GM12864 (cell line): ENCODE measurements around the gene IER2.

Experiments
- DNase-seq: peaks from one replicate; pipeline ENCODE4 v3.0.0-alpha.2; 2011; ENCODE audit warnings: low read depth
- H3K4me3 ChIP-seq: 2 replicates; pipeline ENCODE4 v1.5.1; 2011; ENCODE audit warnings: mild to moderate bottlenecking, low read depth, low read length, control low read depth
- CTCF ChIP-seq: IDR thresholded peaks from 2 replicates; pipeline ENCODE4 v1.5.1; 2011; ENCODE audit warnings: low read depth, mild to moderate bottlenecking, moderate library complexity, low read length, control low read depth, inconsistent platforms; ENCODE audit errors: missing control alignments

IER2 gene

GRCh38 chr19:13134626-13135025, 15.6 kb upstream of the IER2 start:
- H3K4me3 ChIP-seq, result no peak overlapping the region
- no peak for TF ChIP-seq CTCF
- DNase-seq, result no peak

GRCh38 chr19:13135068-13136062, 14.8 kb upstream of the IER2 start:
- DNase-seq, result no peak
- H3K4me3 ChIP-seq, result no peak overlapping the region
- TF ChIP-seq CTCF, result no peak

GRCh38 chr19:13137290-13137794, 12.9 kb upstream of the IER2 start:
- no peak for DNase-seq
- H3K4me3 ChIP-seq, result no peak overlapping the region
- no peak for TF ChIP-seq CTCF

GRCh38 chr19:13138171-13138915, 11.9 kb upstream of the IER2 start:
- TF ChIP-seq CTCF, result no peak
- DNase-seq, result no peak
- H3K4me3 ChIP-seq, result no peak overlapping the region

- DNase-seq, result no peak
- H3K4me3 ChIP-seq, result no peak overlapping the region
- TF ChIP-seq CTCF, result no peak
Measured at GRCh38 chr19:13138916-13139198, 11.4 kb upstream of the IER2 start.

GRCh38 chr19:13139633-13140311, 10.4 kb upstream of the IER2 start:
- DNase-seq, result no peak
- H3K4me3 ChIP-seq, result no peak overlapping the region
- TF ChIP-seq CTCF, result no peak
